ENCODE results near the gene TCOF1. TPM values are rescaled to one million over a fixed set of nuclear protein-coding genes. Genes with fewer than 3 reads are reported as not detected.

Gene TCOF1
- total and polyA plus RNA-seq, 2 donors from 2014 or later: 12.2 to 23.5 TPM

DNA sequence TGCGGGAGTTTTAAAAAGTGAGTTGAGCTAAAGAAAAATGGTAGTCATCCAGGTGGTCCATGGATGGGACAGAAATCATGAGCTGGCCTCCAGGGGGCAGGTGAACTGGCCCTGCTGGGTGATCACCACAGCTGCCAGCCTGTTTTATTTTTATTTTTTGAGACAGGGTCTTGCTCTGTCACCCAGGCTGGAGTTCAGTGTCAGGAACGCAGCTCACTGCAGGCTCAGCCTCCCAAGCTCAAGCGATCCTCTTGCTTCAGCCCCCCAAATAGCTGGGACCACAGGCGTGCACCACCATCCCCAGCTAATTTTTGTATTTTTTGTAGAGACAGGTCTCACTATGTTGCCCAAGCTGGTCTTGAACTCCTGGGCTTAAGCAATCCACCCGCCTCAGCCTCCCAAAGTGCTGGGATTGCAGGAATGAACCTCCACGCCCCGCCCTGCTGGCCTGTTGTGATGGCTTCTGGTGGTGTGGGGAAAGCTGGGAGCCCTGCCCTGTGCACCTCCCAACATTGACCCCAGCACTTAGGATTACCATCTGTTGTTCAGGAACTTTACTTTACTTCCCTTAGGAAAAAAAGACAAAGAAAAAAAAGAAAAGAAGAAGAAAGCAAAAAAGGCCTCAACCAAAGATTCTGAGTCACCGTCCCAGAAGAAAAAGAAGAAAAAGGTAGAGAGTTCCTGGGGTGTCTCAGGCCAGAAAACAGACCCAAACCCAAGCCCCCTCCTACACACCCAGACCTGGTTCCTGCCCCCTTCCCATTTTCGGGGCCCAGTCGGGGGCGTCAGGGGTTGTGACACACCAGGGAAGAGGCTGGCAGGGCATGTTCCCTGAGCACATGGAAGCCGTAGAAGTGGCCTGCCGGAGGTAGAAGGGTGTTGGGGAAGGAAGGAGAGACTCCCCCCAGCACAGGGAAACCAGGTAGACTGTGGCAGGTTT, 40.6 kb downstream of the TCOF1 start:
- TF ChIP-seq, protein P1, sequence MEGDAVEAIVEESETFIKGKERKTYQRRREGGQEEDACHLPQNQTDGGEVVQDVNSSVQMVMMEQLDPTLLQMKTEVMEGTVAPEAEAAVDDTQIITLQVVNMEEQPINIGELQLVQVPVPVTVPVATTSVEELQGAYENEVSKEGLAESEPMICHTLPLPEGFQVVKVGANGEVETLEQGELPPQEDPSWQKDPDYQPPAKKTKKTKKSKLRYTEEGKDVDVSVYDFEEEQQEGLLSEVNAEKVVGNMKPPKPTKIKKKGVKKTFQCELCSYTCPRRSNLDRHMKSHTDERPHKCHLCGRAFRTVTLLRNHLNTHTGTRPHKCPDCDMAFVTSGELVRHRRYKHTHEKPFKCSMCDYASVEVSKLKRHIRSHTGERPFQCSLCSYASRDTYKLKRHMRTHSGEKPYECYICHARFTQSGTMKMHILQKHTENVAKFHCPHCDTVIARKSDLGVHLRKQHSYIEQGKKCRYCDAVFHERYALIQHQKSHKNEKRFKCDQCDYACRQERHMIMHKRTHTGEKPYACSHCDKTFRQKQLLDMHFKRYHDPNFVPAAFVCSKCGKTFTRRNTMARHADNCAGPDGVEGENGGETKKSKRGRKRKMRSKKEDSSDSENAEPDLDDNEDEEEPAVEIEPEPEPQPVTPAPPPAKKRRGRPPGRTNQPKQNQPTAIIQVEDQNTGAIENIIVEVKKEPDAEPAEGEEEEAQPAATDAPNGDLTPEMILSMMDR (IDR thresholded peaks at IDR 0.05; ENCODE audit: borderline replicate concordance, extremely low read depth, insufficient read depth): no peak
- Histone ChIP-seq H3K4me1 (ENCODE audit: control insufficient read depth in 2 of 3, insufficient read depth in 2 of 3, low read depth in 1 of 3, low read length in 3 of 3) (no peaks in the 10 kb centered on the region), H3K4me3 (ENCODE audit: low read length in 3 of 3) (no peak overlapping the region), H3K9ac (ENCODE audit: low read length in 3 of 3) (no peak overlapping the region), H3K27me3 (ENCODE audit: control insufficient read depth, insufficient read depth, low read length) (no peaks in the 10 kb centered on the region), H3K9me3 (ENCODE audit: control insufficient read depth in 2 of 3, insufficient read depth in 1 of 3, low read length in 3 of 3) (no peaks in the 10 kb centered on the region), H3K27ac (ENCODE audit: low read depth in 2 of 2, low read length in 2 of 2) (no peak overlapping the region), H3K36me3 (ENCODE audit: control insufficient read depth in 2 of 3, insufficient read depth in 3 of 3, low read length in 3 of 3) (peaks cover 2 to 44% (median 39%) of the 10 kb centered on the region in 3 donors)
- DNase-seq: peak in 1 of 5 donors; percentile 65
- intact Hi-C loops (cut with DNase I): no loop called here
- FAIRE-seq: no peak

DNA sequence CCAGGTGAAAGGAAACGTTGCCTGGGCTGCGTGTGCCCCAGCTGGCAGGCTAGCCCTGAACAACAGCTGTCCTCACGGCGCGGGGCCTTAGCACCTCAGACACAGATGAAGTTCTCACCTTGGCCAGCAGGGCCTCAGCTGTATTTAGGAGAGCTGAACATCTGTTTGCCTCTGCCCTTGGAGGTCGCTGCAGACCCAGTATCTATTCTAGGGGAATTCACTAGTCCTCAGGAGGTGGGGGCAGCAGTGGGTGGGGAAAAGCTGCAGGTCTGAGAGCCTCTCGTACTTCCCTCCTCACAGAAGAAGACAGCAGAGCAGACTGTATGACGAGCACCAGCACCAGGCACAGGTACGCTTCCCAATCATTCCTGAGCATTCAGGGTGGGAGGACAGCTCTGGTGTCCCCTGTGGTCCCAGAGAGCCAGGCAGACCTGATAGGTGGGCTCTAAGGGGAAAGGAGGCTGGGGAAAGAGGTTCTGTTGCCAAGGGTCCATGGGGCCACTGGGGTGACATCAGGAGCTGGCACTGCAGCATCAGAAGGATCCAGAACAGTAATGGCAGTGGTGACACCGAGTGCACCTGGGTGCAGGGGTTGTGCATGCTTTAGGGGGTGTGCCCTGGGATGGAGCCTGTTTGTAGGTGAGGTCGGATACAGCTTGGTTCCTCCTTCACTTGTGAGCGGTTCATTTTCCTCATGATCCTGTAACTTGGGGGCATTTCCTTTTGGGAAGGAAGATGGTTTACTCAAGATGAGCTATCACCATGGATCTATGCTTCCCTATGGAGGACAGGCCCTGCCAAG, 41.4 kb downstream of the TCOF1 start:
- DNase-seq (peak in 1 of 5 donors; percentile 51), FAIRE-seq (no peak)
- Histone ChIP-seq H3K4me3 (ENCODE audit: low read length in 3 of 3) (no peak overlapping the region), H3K9me3 (ENCODE audit: control insufficient read depth in 2 of 3, insufficient read depth in 1 of 3, low read length in 3 of 3) (no peaks in the 10 kb centered on the region), H3K36me3 (ENCODE audit: control insufficient read depth in 2 of 3, insufficient read depth in 3 of 3, low read length in 3 of 3) (peaks cover 2 to 44% (median 43%) of the 10 kb centered on the region in 3 donors), H3K27ac (ENCODE audit: low read depth in 2 of 2, low read length in 2 of 2) (no peak overlapping the region), H3K4me1 (ENCODE audit: control insufficient read depth in 2 of 3, insufficient read depth in 2 of 3, low read depth in 1 of 3, low read length in 3 of 3) (no peaks in the 10 kb centered on the region), H3K9ac (ENCODE audit: low read length in 3 of 3) (no peak overlapping the region), H3K27me3 (ENCODE audit: control insufficient read depth, insufficient read depth, low read length) (no peaks in the 10 kb centered on the region)
- TF ChIP-seq, protein P1 (IDR thresholded peaks at IDR 0.05; ENCODE audit: borderline replicate concordance, extremely low read depth, insufficient read depth): peak; percentile 20
- intact Hi-C loops (cut with DNase I): no loop called here

GRCh38 chr5:150399524-150400211, 42.2 kb downstream of the TCOF1 start:
- H3K9ac ChIP-seq (ENCODE audit: low read length in 3 of 3): no peak overlapping the region
- no peaks in the 10 kb centered on the region for H3K9me3 ChIP-seq (ENCODE audit: control insufficient read depth in 2 of 3, insufficient read depth in 1 of 3, low read length in 3 of 3)
- TF ChIP-seq, protein P1 (IDR thresholded peaks at IDR 0.05; ENCODE audit: borderline replicate concordance, extremely low read depth, insufficient read depth): no peak
- no peak overlapping the region for H3K27ac ChIP-seq (ENCODE audit: low read depth in 2 of 2, low read length in 2 of 2)
- H3K4me3 ChIP-seq (ENCODE audit: low read length in 3 of 3): no peak overlapping the region
- no peaks in the 10 kb centered on the region for H3K27me3 ChIP-seq (ENCODE audit: control insufficient read depth, insufficient read depth, low read length)
- FAIRE-seq: no peak
- intact Hi-C loops (cut with DNase I): no loop called here
- H3K4me1 ChIP-seq (ENCODE audit: control insufficient read depth in 2 of 3, insufficient read depth in 2 of 3, low read depth in 1 of 3, low read length in 3 of 3): peaks cover 0 to 2% (median 0%) of the 10 kb centered on the region in 3 donors
- H3K36me3 ChIP-seq (ENCODE audit: control insufficient read depth in 2 of 3, insufficient read depth in 3 of 3, low read length in 3 of 3): peaks cover 2 to 45% (median 43%) of the 10 kb centered on the region in 3 donors
- peak in 1 of 5 donors; percentile 46 for DNase-seq
